B cell (primary cell): Measurements from ENCODE around the gene KCNJ4. TPM values are rescaled to one million over a fixed set of nuclear protein-coding genes. Genes with fewer than 3 reads are reported as not detected.
"Not testable (repeated sequence)": the region's sequence is repeated elsewhere in the genome, so short reads cannot be mapped to it uniquely, and the experiment has no call there.

Source experiments
- ATAC-seq: fragments of 200-7000 bp; cut with Tn5 transposase; one replicate; pipeline ENCODE4 v1.10.0; 2021; ENCODE audit warnings: low read depth, mild to moderate bottlenecking, moderate number of reproducible peaks, moderate library complexity
- CTCF ChIA-PET: fragments of 350-600 bp; sonication (Branson Sonifier 250); formaldehyde crosslinking; loops from one replicate; lab custom pipeline; 2021; ENCODE audit warnings: antibody characterized with exemption, inconsistent platforms; lab: Charles Lee
- POLR2A ChIA-PET: fragments of 350-600 bp; sonication (Branson Sonifier 250); formaldehyde crosslinking; loops from one replicate; lab custom pipeline; 2021; ENCODE audit warnings: antibody characterized with exemption; lab: Charles Lee
- DNase-seq: peaks from one replicate; pipeline ENCODE4 v3.0.0; 2013
- H2AFZ ChIP-seq: 2 replicates; pipeline ENCODE4 v1.6.1; 2012; ENCODE audit warnings: mild to moderate bottlenecking, low read depth, low read length; ENCODE audit not compliant: insufficient read depth, poor library complexity, severe bottlenecking
- H3K27ac ChIP-seq, 2 donors: 1 replicate in 1 of 2; 2 replicates in 1 of 2; pipeline ENCODE4 v1.5.1; 2012 to 2013; ENCODE audit warnings: low read length in 2 of 2, mild to moderate bottlenecking in 2 of 2, moderate library complexity in 1 of 2
- H3K27me3 ChIP-seq, 4 experiments: fragments of 200-600 bp in 1 of 4; sonication (generic) in 1 of 4; replicated peaks in 1 of 4; 1 replicate in 2 of 4; 2 replicates in 2 of 4; pipeline versions ENCODE4 v1.6.1 to v1.7.0; 2013 to 2016; ENCODE audit warnings: low read length in 3 of 4, mild to moderate bottlenecking in 2 of 4, mixed read lengths in 1 of 4, moderate library complexity in 1 of 4; ENCODE audit not compliant: insufficient read depth in 4 of 4, control insufficient read depth in 3 of 4; ENCODE audit errors: control extremely low read depth in 1 of 4
- H3K36me3 ChIP-seq, 2 experiments: replicated peaks in 1 of 2; 1 replicate in 1 of 2; 2 replicates in 1 of 2; pipeline versions ENCODE4 v1.6.1 to v1.7.1; 2013; ENCODE audit warnings: low read length in 1 of 2; ENCODE audit not compliant: insufficient read depth in 2 of 2, control insufficient read depth in 1 of 2; ENCODE audit errors: control extremely low read depth in 1 of 2, extremely low read depth in 1 of 2
- H3K4me1 ChIP-seq, 2 donors: fragments of 200-600 bp in 1 of 2; sonication (generic) in 1 of 2; 1 replicate in 1 of 2; 2 replicates in 1 of 2; pipeline versions ENCODE4 v1.5.1 to v1.6.1; 2013 to 2017; ENCODE audit warnings: low read length in 2 of 2; ENCODE audit not compliant: control insufficient read depth in 2 of 2, insufficient read depth in 2 of 2
- H3K4me2 ChIP-seq: replicated peaks from 2 replicates; pipeline ENCODE3; 2012; ENCODE audit warnings: mild to moderate bottlenecking, low read depth, low read length; ENCODE audit not compliant: poor library complexity, severe bottlenecking
- H3K4me3 ChIP-seq, 5 experiments: fragments of 200-600 bp in 1 of 5; sonication (generic) in 1 of 5; 1 replicate in 3 of 5; 2 replicates in 2 of 5; pipeline versions ENCODE4 v1.5.1 to v1.7.0; 2011 to 2016; ENCODE audit warnings: low read length in 4 of 5, mild to moderate bottlenecking in 4 of 5, low read depth in 2 of 5, control low read depth in 1 of 5, moderate library complexity in 1 of 5; ENCODE audit not compliant: insufficient read depth in 1 of 5; ENCODE audit errors: control extremely low read depth in 1 of 5, extremely low read depth in 1 of 5
- H3K79me2 ChIP-seq: fragments of 200-600 bp; sonication (generic); one replicate; pipeline ENCODE4 v1.6.0; 2016; ENCODE audit warnings: low read length; ENCODE audit not compliant: control insufficient read depth, insufficient read depth
- H3K9ac ChIP-seq: fragments of 200-600 bp; sonication (generic); 2 replicates; pipeline ENCODE4 v1.6.1; 2017; ENCODE audit warnings: mild to moderate bottlenecking, low read length, moderate library complexity
- H3K9me3 ChIP-seq, 3 donors: one replicate each; pipeline versions ENCODE4 v1.6.1 to v1.7.1; 2013; ENCODE audit warnings: low read length in 2 of 3; ENCODE audit not compliant: control insufficient read depth in 2 of 3, insufficient read depth in 1 of 3; ENCODE audit errors: control extremely low read depth in 1 of 3
- H4K20me1 ChIP-seq: 2 replicates; pipeline ENCODE4 v1.6.0; 2012; ENCODE audit warnings: mild to moderate bottlenecking, low read length; ENCODE audit not compliant: insufficient read depth, control insufficient read depth, poor library complexity, severe bottlenecking
- H3K27ac Mint-ChIP-seq: one replicate; pipeline ENCODE4 v1.8.0; 2021; ENCODE audit warnings: mixed read lengths
- H3K27me3 Mint-ChIP-seq: one replicate; pipeline ENCODE4 v1.8.0; 2021; ENCODE audit warnings: mixed read lengths
- H3K4me1 Mint-ChIP-seq: one replicate; pipeline ENCODE4 v1.8.0; 2021; ENCODE audit warnings: mixed read lengths
- H3K4me3 Mint-ChIP-seq: one replicate; pipeline ENCODE4 v1.8.0; 2021; ENCODE audit warnings: mixed read lengths
- H3K9me3 Mint-ChIP-seq: one replicate; pipeline ENCODE4 v1.8.0; 2022; ENCODE audit warnings: mixed read lengths; ENCODE audit not compliant: insufficient read depth
- CTCF ChIP-seq: fragments of 200-600 bp; IDR thresholded peaks from one replicate; pipeline ENCODE4 v1.8.0; 2022; ENCODE audit warnings: antibody characterized with exemption, mild to moderate bottlenecking
- EZH2 ChIP-seq: IDR thresholded peaks from 2 replicates; pipeline ENCODE4 v1.6.1; 2012; ENCODE audit warnings: borderline replicate concordance, low read depth, mild to moderate bottlenecking, moderate library complexity, low read length; ENCODE audit not compliant: insufficient read depth, poor library complexity, severe bottlenecking
- WGBS: methylation state at CpG from one replicate; pipeline ENCODE4 v1.1.5; 2013; ENCODE audit warnings: missing lambda C conversion rate; ENCODE audit not compliant: insufficient coverage; 5-methylcytosine and 5-hydroxymethylcytosine counted together
- intact Hi-C: fragments of 100-400 bp; cut with micrococcal nuclease; formaldehyde crosslinking; loops from one replicate; pipeline ENCODE4 v1.10.0; 2022
- polyA plus RNA-seq: library from polyadenylated mRNA; depleted of rRNA; stranded (reverse); fragments of >200 nt; gene quantifications from 2 replicates; pipeline ENCODE4 v1.2.3, GENCODE V29; 2012
- total RNA-seq, 2 donors: library from RNA; stranded (reverse); fragments of 120-200 nt in 1 of 2; gene quantifications; 1 replicate in 1 of 2; 2 replicates in 1 of 2; pipeline versions ENCODE4 v1.2.3 to v1.2.4, GENCODE V29; 2013 to 2022

KCNJ4 gene
- total and polyA plus RNA-seq, 2 donors (not counting 1 experiment from before 2014, with no cell fraction given) = not detected

DNA sequence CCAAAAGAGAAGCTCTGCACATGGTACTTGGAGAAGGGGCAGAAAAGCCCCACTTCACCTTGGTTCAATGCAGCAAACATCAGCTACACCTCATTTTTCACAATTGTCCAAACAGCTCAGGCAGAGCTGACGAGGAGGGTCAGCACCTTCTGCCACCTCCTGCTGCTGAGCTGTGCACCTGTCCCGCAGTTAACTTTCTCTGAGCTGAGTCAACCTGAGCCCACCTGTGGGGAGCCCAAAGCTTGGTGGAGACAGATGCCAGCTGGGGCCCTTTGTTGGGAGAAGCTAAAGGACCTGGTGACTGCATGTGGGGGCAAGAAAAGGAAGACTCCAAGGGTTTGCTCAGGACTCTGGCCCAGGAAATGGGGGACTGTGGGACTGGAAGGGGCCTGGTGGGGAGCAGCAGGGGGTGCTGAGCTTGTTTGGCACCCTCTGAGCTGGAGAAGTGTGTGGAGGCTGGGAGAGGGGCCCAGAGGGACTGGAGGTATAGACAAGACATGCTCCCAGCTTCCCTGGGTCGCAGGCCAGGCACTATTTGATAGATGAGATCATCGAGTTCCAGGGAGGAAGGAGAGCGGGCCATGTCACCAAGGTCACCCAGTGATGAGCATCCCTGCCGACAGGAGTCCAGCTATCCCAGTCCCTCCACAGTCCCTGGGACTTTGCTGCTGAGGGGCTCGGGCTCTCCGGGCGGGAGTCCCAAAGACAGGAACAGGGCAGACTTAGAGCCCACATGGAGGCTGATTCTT is 53.5 kb downstream of the KCNJ4 start:
- no peak overlapping the region for H3K4me3 Mint-ChIP-seq
- H3K4me1 Mint-ChIP-seq = peaks cover 11% of the 10 kb centered on the region
- ATAC-seq = no peak
- no peaks in the 10 kb centered on the region for H3K9me3 Mint-ChIP-seq
- intact Hi-C loops = no loop called here
- Histone ChIP-seq H3K27me3 (no peaks in the 10 kb centered on the region), H2AFZ (no peak overlapping the region), H3K79me2 (peaks cover 11% of the 10 kb centered on the region), H3K4me2 (no peak overlapping the region), H3K36me3 (no peaks in the 10 kb centered on the region), H4K20me1 (no peaks in the 10 kb centered on the region), H3K27ac (no peak overlapping the region), H3K4me3 (no peak overlapping the region), H3K9ac (no peak overlapping the region), H3K4me1 (peaks cover 4 to 11% of the 10 kb centered on the region in 2 donors), H3K9me3 (no peaks in the 10 kb centered on the region)
- 95% methylated on average over 7 of the region's 9 CpGs for WGBS
- POLR2A ChIA-PET = no interaction called here
- no peaks in the 10 kb centered on the region for H3K27me3 Mint-ChIP-seq
- CTCF ChIA-PET = interaction anchor here (0.6 to 1.3 kb wide), 2 partner anchors 349 to 794 kb away, joined by 3 to 4 read pairs; no protein-coding TSS in a partner anchor
- H3K27ac Mint-ChIP-seq = no peak overlapping the region
- TF ChIP-seq CTCF (no peak), EZH2 (no peak)
- no peak for DNase-seq

DNA sequence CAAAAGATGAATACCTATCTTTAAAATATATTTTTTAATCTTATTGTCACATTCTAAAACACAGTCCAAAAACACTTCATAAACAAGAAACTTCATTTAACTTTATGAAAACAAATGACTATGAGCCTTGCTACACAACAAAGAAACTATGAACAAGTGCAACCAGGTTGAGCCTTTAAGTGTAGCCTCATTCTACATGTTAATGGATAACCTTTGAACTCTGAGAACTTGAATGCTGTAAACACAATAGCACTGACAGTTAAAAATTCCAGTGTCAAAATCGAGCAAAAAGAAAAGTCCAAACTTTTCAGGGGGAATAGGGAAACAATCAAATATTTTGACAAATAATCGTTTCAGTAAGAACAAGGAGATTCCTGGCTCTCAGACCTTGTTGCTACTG is 54.7 kb downstream of the KCNJ4 start:
- CTCF ChIA-PET, H3K27me3 Mint-ChIP-seq, H3K27ac Mint-ChIP-seq, ATAC-seq, H3K4me3 Mint-ChIP-seq, H3K9me3 ChIP-seq, H3K36me3 ChIP-seq, H3K9me3 Mint-ChIP-seq, H3K4me2 ChIP-seq, H2AFZ ChIP-seq, H3K27me3 ChIP-seq, DNase-seq, POLR2A ChIA-PET, H3K9ac ChIP-seq, H3K27ac ChIP-seq, H3K4me3 ChIP-seq, H4K20me1 ChIP-seq, intact Hi-C loops: not testable (repeated sequence)
- Histone ChIP-seq H3K79me2 (peaks cover 11% of the 10 kb centered on the region), H3K4me1 (peaks cover 10 to 16% of the 10 kb centered on the region in 2 donors)
- WGBS = no CpG with 5 or more reads among the region's 2 CpGs
- peaks cover 23% of the 10 kb centered on the region for H3K4me1 Mint-ChIP-seq
